SK-N-SH treated with all-trans-retinoic acid at 6 μM for 48 hours (cell line): ENCODE measurements around the gene NTN3.

Source experiments
- ATAC-seq: fragments of 200-7000 bp; cut with Tn5 transposase; 3 replicates; pipeline ENCODE4 v1.9.1; 2020; ENCODE audit warnings: mild to moderate bottlenecking, moderate library complexity
- ARNTL ChIP-seq: fragments of 450-650 bp; formaldehyde crosslinking; IDR thresholded peaks from 2 replicates; pipeline ENCODE4 v1.5.0; 2020; ENCODE audit warnings: low read depth, mild to moderate bottlenecking, moderate library complexity, borderline replicate concordance
- CSDC2 ChIP-seq: fragments of 250-450 bp; sonication (Bioruptor Pico); IDR thresholded peaks from 2 replicates; pipeline ENCODE4 v1.5.0; 2020; ENCODE audit warnings: mild to moderate bottlenecking, moderate library complexity
- OSR1 ChIP-seq: fragments of 250-450 bp; sonication (Bioruptor Pico); IDR thresholded peaks from 2 replicates; pipeline ENCODE4 v1.8.0; 2022; ENCODE audit warnings: moderate library complexity, mild to moderate bottlenecking, inconsistent platforms
- SNAI2 ChIP-seq: fragments of 250-450 bp; sonication (Bioruptor Pico); IDR thresholded peaks from 2 replicates; pipeline ENCODE4 v1.5.0; 2020; ENCODE audit warnings: mild to moderate bottlenecking, moderate library complexity
- TCF4 ChIP-seq: fragments of 250-450 bp; sonication (Bioruptor Pico); IDR thresholded peaks from 2 replicates; pipeline ENCODE4 v1.8.0; 2021; ENCODE audit warnings: mild to moderate bottlenecking, moderate library complexity, borderline replicate concordance
- ZC3H10 ChIP-seq: fragments of 250-450 bp; sonication (Bioruptor Pico); IDR thresholded peaks from 2 replicates; pipeline ENCODE4 v1.5.1; 2021; ENCODE audit warnings: mild to moderate bottlenecking, moderate library complexity
- ZFP3 ChIP-seq: fragments of 250-450 bp; sonication (Bioruptor Pico); IDR thresholded peaks from 2 replicates; pipeline ENCODE4 v1.5.0; 2020; ENCODE audit warnings: mild to moderate bottlenecking, moderate library complexity
- ZFP30 ChIP-seq: fragments of 450-650 bp; formaldehyde crosslinking; IDR thresholded peaks from 2 replicates; pipeline ENCODE4 v1.5.0; 2022; ENCODE audit warnings: mild to moderate bottlenecking, moderate library complexity
- ZNF565 ChIP-seq: fragments of 450-650 bp; formaldehyde crosslinking; conservative IDR thresholded peaks from 2 replicates; pipeline ENCODE4 v1.5.0; 2020; ENCODE audit warnings: low read depth, mild to moderate bottlenecking, moderate library complexity
- ZNF70 ChIP-seq: fragments of 450-650 bp; formaldehyde crosslinking; IDR thresholded peaks from 2 replicates; pipeline ENCODE4 v1.5.0; 2020; ENCODE audit warnings: mild to moderate bottlenecking, moderate library complexity
- ZNF8 ChIP-seq: fragments of 450-650 bp; formaldehyde crosslinking; IDR thresholded peaks from 2 replicates; pipeline ENCODE4 v1.5.0; 2020; ENCODE audit warnings: mild to moderate bottlenecking, moderate library complexity
- TF ChIP-seq, protein P1 (sequence below): fragments of 250-450 bp; sonication (Bioruptor Pico); IDR thresholded peaks from 2 replicates; pipeline ENCODE4 v1.5.0; 2020; ENCODE audit warnings: mild to moderate bottlenecking, moderate library complexity
- TF ChIP-seq, protein P2 (sequence below): fragments of 250-450 bp; sonication (Bioruptor Pico); IDR thresholded peaks from 2 replicates; pipeline ENCODE4 v1.5.1; 2021; ENCODE audit warnings: mild to moderate bottlenecking, moderate library complexity
- TF ChIP-seq, protein P3 (sequence below): fragments of 250-450 bp; sonication (Bioruptor Pico); IDR thresholded peaks from 2 replicates; pipeline ENCODE4 v1.8.0; 2020; ENCODE audit warnings: mild to moderate bottlenecking, moderate library complexity, borderline replicate concordance
- TF ChIP-seq, protein P4 (sequence below): fragments of 250-450 bp; sonication (Bioruptor Pico); IDR thresholded peaks from 2 replicates; pipeline ENCODE4 v1.8.0; 2021; ENCODE audit warnings: low read depth, mild to moderate bottlenecking, moderate library complexity, borderline replicate concordance

Gene NTN3

DNA sequence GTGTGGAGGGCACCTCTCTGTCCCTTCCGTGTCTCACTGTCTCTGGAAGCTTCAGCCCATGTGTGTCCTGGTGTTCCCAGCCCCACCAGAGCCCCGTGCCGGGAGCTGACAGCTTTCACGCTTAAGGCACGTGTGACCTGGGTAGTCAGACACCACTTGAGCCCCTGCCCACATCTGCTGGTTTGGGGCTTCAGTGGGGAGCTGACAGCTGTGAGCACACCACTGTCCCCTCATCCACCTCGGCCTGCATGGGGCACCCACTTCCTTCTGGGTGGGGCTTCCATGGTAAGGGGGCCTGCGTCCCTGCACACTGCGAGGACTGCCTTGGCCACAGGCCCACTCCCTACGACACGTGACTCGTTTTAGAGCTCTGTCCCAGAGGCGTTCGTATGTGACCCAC lies 13.8 kb upstream of the NTN3 start (continued):
- TF ChIP-seq ARNTL = no peak
- no peak for TF ChIP-seq ZNF70 (CRISPR knock-in tag)

DNA sequence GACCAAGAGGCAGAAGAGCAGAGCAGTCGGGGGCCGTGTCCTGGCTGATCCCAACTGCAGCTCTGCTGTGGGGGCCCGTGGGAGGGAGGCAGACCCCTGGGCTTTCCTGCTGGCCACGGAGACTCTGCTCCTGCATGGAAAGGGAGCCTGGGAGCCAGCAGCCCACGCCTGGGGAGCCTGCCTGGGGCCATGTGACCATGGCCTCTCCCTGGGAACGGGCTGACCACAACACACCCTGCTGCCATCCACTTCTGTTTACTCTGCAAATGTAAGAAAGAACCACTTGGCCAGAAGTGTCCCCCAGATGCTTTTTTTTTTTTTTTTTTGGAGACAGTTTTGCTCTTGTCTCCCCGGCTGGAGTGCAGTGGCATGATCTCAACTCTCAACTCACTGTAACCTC lies 13.2 kb upstream of the NTN3 start:
- no peak for TF ChIP-seq ZFP30 (CRISPR knock-in tag)
- TF ChIP-seq ZNF565 (CRISPR knock-in tag) = no peak
- TF ChIP-seq, protein P1, sequence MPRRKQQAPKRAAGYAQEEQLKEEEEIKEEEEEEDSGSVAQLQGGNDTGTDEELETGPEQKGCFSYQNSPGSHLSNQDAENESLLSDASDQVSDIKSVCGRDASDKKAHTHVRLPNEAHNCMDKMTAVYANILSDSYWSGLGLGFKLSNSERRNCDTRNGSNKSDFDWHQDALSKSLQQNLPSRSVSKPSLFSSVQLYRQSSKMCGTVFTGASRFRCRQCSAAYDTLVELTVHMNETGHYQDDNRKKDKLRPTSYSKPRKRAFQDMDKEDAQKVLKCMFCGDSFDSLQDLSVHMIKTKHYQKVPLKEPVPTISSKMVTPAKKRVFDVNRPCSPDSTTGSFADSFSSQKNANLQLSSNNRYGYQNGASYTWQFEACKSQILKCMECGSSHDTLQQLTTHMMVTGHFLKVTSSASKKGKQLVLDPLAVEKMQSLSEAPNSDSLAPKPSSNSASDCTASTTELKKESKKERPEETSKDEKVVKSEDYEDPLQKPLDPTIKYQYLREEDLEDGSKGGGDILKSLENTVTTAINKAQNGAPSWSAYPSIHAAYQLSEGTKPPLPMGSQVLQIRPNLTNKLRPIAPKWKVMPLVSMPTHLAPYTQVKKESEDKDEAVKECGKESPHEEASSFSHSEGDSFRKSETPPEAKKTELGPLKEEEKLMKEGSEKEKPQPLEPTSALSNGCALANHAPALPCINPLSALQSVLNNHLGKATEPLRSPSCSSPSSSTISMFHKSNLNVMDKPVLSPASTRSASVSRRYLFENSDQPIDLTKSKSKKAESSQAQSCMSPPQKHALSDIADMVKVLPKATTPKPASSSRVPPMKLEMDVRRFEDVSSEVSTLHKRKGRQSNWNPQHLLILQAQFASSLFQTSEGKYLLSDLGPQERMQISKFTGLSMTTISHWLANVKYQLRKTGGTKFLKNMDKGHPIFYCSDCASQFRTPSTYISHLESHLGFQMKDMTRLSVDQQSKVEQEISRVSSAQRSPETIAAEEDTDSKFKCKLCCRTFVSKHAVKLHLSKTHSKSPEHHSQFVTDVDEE (CRISPR knock-in tag) = no peak
- no peak for TF ChIP-seq ZNF70 (CRISPR knock-in tag)
- TF ChIP-seq, protein P2, sequence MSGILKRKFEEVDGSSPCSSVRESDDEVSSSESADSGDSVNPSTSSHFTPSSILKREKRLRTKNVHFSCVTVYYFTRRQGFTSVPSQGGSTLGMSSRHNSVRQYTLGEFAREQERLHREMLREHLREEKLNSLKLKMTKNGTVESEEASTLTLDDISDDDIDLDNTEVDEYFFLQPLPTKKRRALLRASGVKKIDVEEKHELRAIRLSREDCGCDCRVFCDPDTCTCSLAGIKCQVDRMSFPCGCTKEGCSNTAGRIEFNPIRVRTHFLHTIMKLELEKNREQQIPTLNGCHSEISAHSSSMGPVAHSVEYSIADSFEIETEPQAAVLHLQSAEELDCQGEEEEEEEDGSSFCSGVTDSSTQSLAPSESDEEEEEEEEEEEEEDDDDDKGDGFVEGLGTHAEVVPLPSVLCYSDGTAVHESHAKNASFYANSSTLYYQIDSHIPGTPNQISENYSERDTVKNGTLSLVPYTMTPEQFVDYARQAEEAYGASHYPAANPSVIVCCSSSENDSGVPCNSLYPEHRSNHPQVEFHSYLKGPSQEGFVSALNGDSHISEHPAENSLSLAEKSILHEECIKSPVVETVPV (CRISPR knock-in tag) = no peak
- TF ChIP-seq, protein P3, sequence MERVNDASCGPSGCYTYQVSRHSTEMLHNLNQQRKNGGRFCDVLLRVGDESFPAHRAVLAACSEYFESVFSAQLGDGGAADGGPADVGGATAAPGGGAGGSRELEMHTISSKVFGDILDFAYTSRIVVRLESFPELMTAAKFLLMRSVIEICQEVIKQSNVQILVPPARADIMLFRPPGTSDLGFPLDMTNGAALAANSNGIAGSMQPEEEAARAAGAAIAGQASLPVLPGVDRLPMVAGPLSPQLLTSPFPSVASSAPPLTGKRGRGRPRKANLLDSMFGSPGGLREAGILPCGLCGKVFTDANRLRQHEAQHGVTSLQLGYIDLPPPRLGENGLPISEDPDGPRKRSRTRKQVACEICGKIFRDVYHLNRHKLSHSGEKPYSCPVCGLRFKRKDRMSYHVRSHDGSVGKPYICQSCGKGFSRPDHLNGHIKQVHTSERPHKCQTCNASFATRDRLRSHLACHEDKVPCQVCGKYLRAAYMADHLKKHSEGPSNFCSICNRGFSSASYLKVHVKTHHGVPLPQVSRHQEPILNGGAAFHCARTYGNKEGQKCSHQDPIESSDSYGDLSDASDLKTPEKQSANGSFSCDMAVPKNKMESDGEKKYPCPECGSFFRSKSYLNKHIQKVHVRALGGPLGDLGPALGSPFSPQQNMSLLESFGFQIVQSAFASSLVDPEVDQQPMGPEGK (CRISPR knock-in tag) = no peak
- no peak for TF ChIP-seq CSDC2 (CRISPR knock-in tag)

DNA sequence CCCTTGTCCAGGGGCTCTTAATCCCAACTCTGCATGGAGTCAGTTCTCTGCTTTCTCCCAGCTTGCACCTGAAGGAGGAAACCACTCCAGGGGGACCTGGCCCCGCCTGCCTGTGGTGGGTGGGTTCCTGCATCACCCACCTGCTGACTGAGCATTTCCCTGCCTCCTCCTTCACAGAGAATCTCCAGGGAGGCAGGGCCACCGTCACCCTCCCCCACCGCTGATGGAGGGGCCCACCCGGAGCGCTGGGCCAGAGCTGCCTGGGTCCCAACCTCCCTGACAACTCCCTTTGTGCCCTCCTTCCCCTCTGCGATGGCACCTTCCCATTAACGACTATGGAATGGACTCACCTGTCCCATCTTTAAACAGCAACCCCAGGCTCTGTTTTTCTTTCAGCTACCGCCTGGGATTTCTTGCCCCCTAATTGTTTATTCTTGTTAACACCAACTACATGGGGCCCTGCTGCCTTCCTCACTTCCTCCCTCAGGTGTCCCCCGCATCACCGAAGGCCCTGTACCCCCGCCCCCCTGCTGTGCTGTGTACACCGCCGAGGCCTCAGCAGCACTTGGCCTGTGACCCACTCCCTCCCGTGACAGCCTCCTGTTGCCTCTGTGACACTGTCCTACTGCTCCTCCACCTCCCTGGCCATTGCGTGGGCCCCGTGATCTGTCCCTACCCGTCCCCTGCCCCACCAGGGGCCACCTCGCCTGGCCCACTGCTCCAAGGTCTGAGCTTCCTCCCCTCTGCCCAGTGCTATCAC lies 12.0 kb upstream of the NTN3 start:
- TF ChIP-seq OSR1 (CRISPR knock-in tag) (no peak), SNAI2 (CRISPR knock-in tag) (no peak), TCF4 (CRISPR knock-in tag) (no peak)
- TF ChIP-seq, protein P3 (CRISPR knock-in tag) = no peak

More for the DNA sequence above, 13.2 kb upstream of the NTN3 start:
- no peak for ATAC-seq

DNA sequence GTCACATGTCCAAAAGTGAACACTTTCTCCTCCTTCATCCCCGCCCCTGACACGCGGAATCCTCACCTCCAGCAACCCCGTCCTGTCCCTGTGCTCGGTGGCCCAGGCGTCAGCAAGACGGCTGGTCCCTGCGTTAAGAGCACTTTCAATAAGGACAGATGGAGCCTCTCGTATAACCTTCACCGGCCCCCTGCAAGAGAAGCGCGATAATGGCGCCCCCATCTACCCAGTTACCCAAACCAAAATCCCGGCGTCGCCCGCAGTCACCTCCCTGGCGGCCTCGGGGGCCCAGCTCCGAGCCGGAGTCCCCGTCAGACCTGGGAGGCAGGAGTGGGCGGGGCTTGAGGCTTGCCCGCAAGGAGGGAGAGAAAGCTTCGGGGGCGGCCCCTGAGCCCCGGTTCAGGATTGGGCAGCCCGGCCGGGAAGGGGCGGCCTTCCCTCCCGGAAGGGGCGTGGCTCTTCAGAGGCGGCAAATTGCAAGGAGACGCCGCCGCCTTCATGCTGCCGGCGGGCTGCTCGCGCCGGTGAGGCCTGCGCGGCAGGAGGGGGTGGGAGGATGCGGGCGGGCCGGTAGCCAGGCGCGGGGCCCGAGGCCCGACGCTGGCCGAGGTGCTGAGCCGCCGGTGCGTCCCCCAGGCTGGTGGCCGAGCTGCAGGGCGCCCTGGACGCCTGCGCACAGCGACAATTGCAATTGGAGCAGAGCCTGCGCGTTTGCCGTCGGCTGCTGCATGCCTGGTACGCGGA lies 11.3 kb upstream of the NTN3 start, which contains the start of gene TEDC2:
Gene TEDC2 (plus strand): TSS at position 463 of the 744 bp plus-strand sequence. CDS start 36 bp downstream, at position 499.
- ATAC-seq = peak; percentile 96
- no peak for TF ChIP-seq ZNF8 (CRISPR knock-in tag)
- no peak for TF ChIP-seq CSDC2 (CRISPR knock-in tag)
- TF ChIP-seq OSR1 (CRISPR knock-in tag) = no peak
- no peak for TF ChIP-seq TCF4 (CRISPR knock-in tag)
- TF ChIP-seq, protein P3 (CRISPR knock-in tag) = no peak
- TF ChIP-seq, protein P2 (CRISPR knock-in tag) = no peak
- no peak for TF ChIP-seq ZNF70 (CRISPR knock-in tag)
- TF ChIP-seq ZFP3 (CRISPR knock-in tag) = no peak
- no peak for TF ChIP-seq ZC3H10 (CRISPR knock-in tag)
- TF ChIP-seq, protein P4, sequence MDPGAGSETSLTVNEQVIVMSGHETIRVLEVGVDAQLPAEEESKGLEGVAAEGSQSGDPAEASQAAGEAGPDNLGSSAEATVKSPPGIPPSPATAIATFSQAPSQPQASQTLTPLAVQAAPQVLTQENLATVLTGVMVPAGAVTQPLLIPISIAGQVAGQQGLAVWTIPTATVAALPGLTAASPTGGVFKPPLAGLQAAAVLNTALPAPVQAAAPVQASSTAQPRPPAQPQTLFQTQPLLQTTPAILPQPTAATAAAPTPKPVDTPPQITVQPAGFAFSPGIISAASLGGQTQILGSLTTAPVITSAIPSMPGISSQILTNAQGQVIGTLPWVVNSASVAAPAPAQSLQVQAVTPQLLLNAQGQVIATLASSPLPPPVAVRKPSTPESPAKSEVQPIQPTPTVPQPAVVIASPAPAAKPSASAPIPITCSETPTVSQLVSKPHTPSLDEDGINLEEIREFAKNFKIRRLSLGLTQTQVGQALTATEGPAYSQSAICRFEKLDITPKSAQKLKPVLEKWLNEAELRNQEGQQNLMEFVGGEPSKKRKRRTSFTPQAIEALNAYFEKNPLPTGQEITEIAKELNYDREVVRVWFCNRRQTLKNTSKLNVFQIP (CRISPR knock-in tag) = no peak
- TF ChIP-seq ZFP30 (CRISPR knock-in tag) = no peak
- TF ChIP-seq, protein P1 (CRISPR knock-in tag) = no peak

More for the DNA sequence above, 12.0 kb upstream of the NTN3 start:
- ATAC-seq = no peak; the same call in 1 of the 3 replicates
